HG03460 (cell line): ENCODE measurements around the gene SH3BP2.

ENCODE experiments used
- ATAC-seq: cut with Tn5 transposase; IDR thresholded peaks from one replicate; pipeline ENCODE4 v1.9.1; 2021; ENCODE audit not compliant: unreplicated experiment

Gene SH3BP2

GRCh38 chr4:2802618-2803531 is 10.0 kb downstream of the SH3BP2 start:
- ATAC-seq: no peak

- no peak for ATAC-seq
Measured at GRCh38 chr4:2803624-2804448, 11.0 kb downstream of the SH3BP2 start.

- no peak for ATAC-seq
Measured at GRCh38 chr4:2804449-2804972, 11.6 kb downstream of the SH3BP2 start.

- no peak for ATAC-seq
Measured at GRCh38 chr4:2804973-2805501, 12.2 kb downstream of the SH3BP2 start.

GRCh38 chr4:2805712-2806389 is 13.0 kb downstream of the SH3BP2 start:
- ATAC-seq: no peak

GRCh38 chr4:2806390-2807355 is 13.8 kb downstream of the SH3BP2 start:
- ATAC-seq: no peak

- no peak for ATAC-seq
Measured at GRCh38 chr4:2807571-2807970, 14.7 kb downstream of the SH3BP2 start.

- ATAC-seq: no peak
Measured at GRCh38 chr4:2808001-2808400, 15.1 kb downstream of the SH3BP2 start.

- ATAC-seq: no peak
Measured at GRCh38 chr4:2809610-2810180, 16.8 kb downstream of the SH3BP2 start.

GRCh38 chr4:2810388-2810787 is 17.5 kb downstream of the SH3BP2 start:
- ATAC-seq: no peak

- peak; percentile 77 for ATAC-seq
Measured at GRCh38 chr4:2811830-2812611, 19.1 kb downstream of the SH3BP2 start.

GRCh38 chr4:2812612-2813354 is 19.9 kb downstream of the SH3BP2 start:
- peak; percentile 12 for ATAC-seq

- ATAC-seq: no peak
Measured at GRCh38 chr4:2813446-2814405, 20.8 kb downstream of the SH3BP2 start.

GRCh38 chr4:2814627-2815270 is 21.9 kb downstream of the SH3BP2 start:
- ATAC-seq: no peak

GRCh38 chr4:2816401-2816954 is 23.6 kb downstream of the SH3BP2 start:
- ATAC-seq: no peak

- no peak for ATAC-seq
Measured at GRCh38 chr4:2817137-2817536, 24.3 kb downstream of the SH3BP2 start.
